Measurements from ENCODE around the gene LRRFIP2. TPM values are rescaled to one million over a fixed set of nuclear protein-coding genes. Genes with fewer than 3 reads are reported as not detected.
"Not testable (repeated sequence)": the region's sequence is repeated elsewhere in the genome, so short reads cannot be mapped to it uniquely, and the experiment has no call there.

LRRFIP2 gene
- polyA plus RNA-seq, 1 experiment: 43.9 TPM

DNA sequence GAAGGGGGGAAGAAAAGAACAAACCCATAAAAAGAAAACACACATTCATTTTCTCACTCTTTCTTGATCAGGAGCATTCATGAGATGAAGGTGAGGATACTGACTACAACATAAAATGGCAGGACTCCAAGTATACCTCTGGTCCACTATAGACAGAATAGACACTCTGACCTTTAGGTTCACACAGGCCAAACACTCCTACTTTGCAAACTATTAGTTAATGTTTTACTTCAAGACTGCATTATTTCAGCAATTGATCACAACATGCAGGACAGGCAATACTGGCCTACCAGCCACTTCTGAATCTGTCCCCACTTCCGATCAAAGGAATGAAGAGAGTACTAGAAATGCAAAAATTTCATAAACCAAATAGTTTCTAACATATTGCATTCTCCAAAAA is 47.0 kb downstream of the LRRFIP2 start:
- POLR2A ChIA-PET: no interaction called here
- no peaks in the 10 kb centered on the region for H3K36me3 ChIP-seq (ENCODE audit: control insufficient read depth, insufficient read depth, low read length)
- CTCF ChIA-PET: no interaction called here
- DNase-seq (ENCODE audit: low read depth): no peak
- H3K4me3 ChIP-seq (ENCODE audit: low read depth, low read length): no peak overlapping the region
- H3K27me3 ChIP-seq (ENCODE audit: control insufficient read depth, insufficient read depth, low read length): no peaks in the 10 kb centered on the region
- TF ChIP-seq, protein P1, sequence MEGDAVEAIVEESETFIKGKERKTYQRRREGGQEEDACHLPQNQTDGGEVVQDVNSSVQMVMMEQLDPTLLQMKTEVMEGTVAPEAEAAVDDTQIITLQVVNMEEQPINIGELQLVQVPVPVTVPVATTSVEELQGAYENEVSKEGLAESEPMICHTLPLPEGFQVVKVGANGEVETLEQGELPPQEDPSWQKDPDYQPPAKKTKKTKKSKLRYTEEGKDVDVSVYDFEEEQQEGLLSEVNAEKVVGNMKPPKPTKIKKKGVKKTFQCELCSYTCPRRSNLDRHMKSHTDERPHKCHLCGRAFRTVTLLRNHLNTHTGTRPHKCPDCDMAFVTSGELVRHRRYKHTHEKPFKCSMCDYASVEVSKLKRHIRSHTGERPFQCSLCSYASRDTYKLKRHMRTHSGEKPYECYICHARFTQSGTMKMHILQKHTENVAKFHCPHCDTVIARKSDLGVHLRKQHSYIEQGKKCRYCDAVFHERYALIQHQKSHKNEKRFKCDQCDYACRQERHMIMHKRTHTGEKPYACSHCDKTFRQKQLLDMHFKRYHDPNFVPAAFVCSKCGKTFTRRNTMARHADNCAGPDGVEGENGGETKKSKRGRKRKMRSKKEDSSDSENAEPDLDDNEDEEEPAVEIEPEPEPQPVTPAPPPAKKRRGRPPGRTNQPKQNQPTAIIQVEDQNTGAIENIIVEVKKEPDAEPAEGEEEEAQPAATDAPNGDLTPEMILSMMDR (IDR thresholded peaks at IDR 0.05; ENCODE audit: insufficient read depth, low read depth, low read length): no peak

GRCh38 chr3:37126856-37127255 is 47.5 kb downstream of the LRRFIP2 start:
- POLR2A ChIA-PET: no interaction called here
- CTCF ChIA-PET: no interaction called here
- TF ChIP-seq, protein P1 (IDR thresholded peaks at IDR 0.05; ENCODE audit: insufficient read depth, low read depth, low read length): no peak
- no peak for DNase-seq (ENCODE audit: low read depth)
- no peaks in the 10 kb centered on the region for H3K27me3 ChIP-seq (ENCODE audit: control insufficient read depth, insufficient read depth, low read length)
- no peak overlapping the region for H3K4me3 ChIP-seq (ENCODE audit: low read depth, low read length)
- no peaks in the 10 kb centered on the region for H3K36me3 ChIP-seq (ENCODE audit: control insufficient read depth, insufficient read depth, low read length)

- no peak for DNase-seq (ENCODE audit: low read depth)
- Histone ChIP-seq H3K36me3 (ENCODE audit: control insufficient read depth, insufficient read depth, low read length) (no peaks in the 10 kb centered on the region), H3K27me3 (ENCODE audit: control insufficient read depth, insufficient read depth, low read length) (no peaks in the 10 kb centered on the region), H3K4me3 (ENCODE audit: low read depth, low read length) (no peak overlapping the region)
- ChIA-PET CTCF (no interaction called here), POLR2A (no interaction called here)
- TF ChIP-seq, protein P1 (IDR thresholded peaks at IDR 0.05; ENCODE audit: insufficient read depth, low read depth, low read length): no peak
Measured at GRCh38 chr3:37125195-37126073, 48.9 kb downstream of the LRRFIP2 start.

GRCh38 chr3:37124435-37124834 is 49.9 kb downstream of the LRRFIP2 start:
- TF ChIP-seq, protein P1 (IDR thresholded peaks at IDR 0.05; ENCODE audit: insufficient read depth, low read depth, low read length): no peak
- Histone ChIP-seq H3K27me3 (ENCODE audit: control insufficient read depth, insufficient read depth, low read length) (no peaks in the 10 kb centered on the region), H3K36me3 (ENCODE audit: control insufficient read depth, insufficient read depth, low read length) (no peaks in the 10 kb centered on the region), H3K4me3 (ENCODE audit: low read depth, low read length) (no peak overlapping the region)
- POLR2A ChIA-PET: no interaction called here
- CTCF ChIA-PET: interaction anchor here (0.8 kb wide), 1 partner anchor 9 kb away, joined by 3 read pairs; no protein-coding TSS in a partner anchor
- DNase-seq (ENCODE audit: low read depth): no peak

DNA sequence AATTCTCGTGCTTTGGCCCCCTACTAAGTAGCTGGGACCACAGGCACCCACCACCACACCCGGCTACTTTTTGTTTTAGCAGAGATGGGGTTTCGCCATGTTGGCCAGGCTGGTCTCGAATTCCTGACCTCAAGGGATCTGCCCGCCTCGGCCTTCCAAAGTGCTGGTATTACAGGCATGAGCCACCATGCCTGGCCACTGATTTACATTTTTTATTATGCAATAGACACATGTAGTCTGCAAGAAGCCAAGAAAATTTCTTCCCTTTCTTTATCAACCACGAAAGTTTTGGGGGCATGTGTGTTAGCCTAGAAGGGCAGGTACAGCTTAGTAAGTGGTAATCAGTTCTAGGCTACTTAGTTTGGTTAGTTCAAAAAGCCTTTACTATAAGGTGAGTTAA is 51.1 kb downstream of the LRRFIP2 start:
- Histone ChIP-seq H3K27me3 (ENCODE audit: control insufficient read depth, insufficient read depth, low read length) (no peaks in the 10 kb centered on the region), H3K36me3 (ENCODE audit: control insufficient read depth, insufficient read depth, low read length) (no peaks in the 10 kb centered on the region), H3K4me3 (ENCODE audit: low read depth, low read length) (no peak overlapping the region)
- DNase-seq (ENCODE audit: low read depth): no peak
- TF ChIP-seq, protein P1 (IDR thresholded peaks at IDR 0.05; ENCODE audit: insufficient read depth, low read depth, low read length): no peak
- ChIA-PET POLR2A (interaction anchor here (0.6 kb wide), 1 partner anchor 74 kb away, joined by 3 read pairs; no protein-coding TSS in a partner anchor), CTCF (no interaction called here)

GRCh38 chr3:37122069-37122468 is 52.3 kb downstream of the LRRFIP2 start:
- CTCF ChIA-PET: interaction anchor here (1.4 kb wide), 1 partner anchor 9 kb away, joined by 4 read pairs; no protein-coding TSS in a partner anchor
- H3K36me3 ChIP-seq (ENCODE audit: control insufficient read depth, insufficient read depth, low read length); DNase-seq (ENCODE audit: low read depth); POLR2A ChIA-PET; H3K27me3 ChIP-seq (ENCODE audit: control insufficient read depth, insufficient read depth, low read length); H3K4me3 ChIP-seq (ENCODE audit: low read depth, low read length): not testable (repeated sequence)

All from BJ (cell line).